NCI-H2081 treated with DMSO at 0.1 percent for 48 hours (cell line): Measurements from ENCODE around the gene SF3B3.

Source experiments
- DNase-seq: peaks from one replicate; lab custom pipeline; 2025; lab: John Stamatoyannopoulos, UW

The SF3B3 gene

GRCh38 chr16:70589998-70590471 is 66.4 kb downstream of the SF3B3 start:
- no peak for DNase-seq

DNA sequence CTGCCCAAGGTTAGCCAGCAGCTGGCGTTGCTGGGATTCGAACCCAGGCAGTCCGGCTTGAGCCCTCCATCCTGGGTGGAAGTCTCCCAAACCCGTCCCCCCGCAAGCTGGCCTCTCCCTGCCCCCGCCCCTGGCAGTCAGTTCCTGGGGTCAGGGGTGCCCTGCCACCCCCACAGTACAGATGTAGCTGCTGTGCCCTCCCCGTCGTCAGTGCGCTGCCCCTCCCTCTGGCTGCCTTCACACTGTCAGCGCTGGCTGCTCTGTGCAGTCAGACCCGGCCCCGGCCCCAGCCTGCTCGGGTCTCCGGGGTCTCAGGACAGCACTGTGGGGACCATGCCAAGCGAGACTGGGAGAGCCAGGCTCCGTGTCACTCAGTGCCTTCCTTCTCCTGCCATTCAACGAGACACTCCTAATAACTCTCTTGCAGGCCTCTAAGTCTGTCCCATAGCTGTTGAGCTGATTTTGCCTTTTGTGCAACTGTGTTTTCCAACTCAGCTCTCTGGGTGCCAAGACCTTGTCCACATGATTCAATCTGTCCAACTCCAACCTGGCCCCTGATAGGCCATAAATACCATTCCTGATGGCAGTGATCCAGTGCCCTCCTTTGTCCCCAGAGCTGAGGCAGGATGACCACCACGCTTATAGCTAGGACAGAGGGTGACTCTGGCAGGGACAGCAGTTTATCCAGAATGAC is 67.3 kb downstream of the SF3B3 start:
- DNase-seq, result no peak

- no peak for DNase-seq
Observed at GRCh38 chr16:70591615-70592014, 68.0 kb downstream of the SF3B3 start.

DNA sequence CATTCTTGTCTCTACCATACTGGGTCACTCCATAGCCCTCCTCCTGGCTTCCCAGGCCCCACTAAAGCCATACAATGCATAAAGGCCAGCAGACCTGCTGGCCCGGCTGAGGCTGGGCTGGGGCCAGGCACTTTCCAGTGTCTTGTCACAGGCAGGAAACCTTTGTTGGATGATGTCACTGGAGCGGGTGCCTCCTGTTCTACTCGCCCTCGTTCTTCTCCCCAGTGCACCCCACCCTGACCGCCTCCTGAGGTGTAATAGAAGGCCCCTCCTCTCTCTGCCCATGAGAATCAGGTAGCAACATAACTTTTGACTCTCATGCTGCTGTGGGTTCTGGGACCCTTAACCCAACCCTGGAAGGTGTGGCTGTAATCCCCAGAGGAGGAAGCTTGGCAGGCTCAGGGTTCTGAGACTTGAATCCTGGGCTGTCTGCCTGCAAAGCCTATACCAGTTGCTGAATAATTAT is 68.5 kb downstream of the SF3B3 start:
- no peak for DNase-seq

DNA sequence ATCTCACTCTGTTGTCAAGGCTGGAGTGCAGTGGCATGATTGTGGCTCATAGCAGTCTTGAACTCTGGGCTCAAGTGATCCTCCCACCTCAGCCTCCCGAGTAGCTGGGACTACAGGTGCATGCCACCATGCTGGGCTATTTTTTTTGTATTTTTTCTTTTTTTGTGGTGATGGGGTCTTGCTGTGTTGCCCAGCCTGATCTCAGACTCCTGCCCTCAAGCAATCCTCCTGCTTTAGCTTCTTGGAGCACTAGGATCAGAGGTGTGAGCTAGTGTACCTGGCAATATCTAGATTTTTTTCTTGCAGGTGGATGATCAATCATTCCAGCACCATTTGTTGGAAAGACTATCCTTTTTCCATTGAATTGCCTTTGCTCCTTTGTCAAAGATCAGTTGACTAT is 69.9 kb downstream of the SF3B3 start:
- no peak for DNase-seq

GRCh38 chr16:70594569-70594968 is 71.0 kb downstream of the SF3B3 start:
- DNase-seq, result no peak

DNA sequence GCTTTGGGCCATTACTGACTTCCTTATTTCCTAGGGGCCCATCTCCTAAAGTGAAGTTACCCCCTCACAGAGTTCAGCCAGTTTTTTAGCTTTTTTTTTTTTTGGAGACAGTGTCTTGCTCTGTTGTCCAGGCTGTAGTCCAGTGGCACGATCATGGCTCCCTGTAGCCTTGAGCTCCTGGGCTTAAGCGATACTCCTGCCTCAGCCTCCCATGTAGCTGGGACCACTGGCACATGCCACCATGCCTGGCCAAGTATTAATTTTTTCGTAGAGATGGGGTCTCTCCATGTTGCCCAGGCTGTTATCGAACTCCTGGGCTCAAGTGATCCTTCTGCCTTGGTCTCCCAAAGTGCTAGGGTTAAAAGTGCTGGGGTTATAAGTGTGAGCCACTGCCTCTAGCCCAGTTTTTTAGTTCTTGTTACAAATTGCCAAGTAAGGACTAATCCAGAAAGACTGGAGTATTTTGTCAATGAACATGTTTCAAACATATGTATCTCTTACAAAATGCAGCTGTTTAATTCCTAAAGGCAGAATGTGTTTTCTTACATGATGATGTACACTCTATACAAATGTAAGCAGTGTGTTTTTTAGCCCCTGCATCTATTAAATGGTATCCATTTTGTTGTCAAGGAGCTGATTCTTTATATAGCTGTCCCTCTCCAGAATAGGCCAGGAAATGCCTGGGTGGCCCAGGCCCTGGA is 73.7 kb downstream of the SF3B3 start:
- DNase-seq, result no peak

GRCh38 chr16:70598937-70599503 is 75.4 kb downstream of the SF3B3 start:
- no peak for DNase-seq

DNA sequence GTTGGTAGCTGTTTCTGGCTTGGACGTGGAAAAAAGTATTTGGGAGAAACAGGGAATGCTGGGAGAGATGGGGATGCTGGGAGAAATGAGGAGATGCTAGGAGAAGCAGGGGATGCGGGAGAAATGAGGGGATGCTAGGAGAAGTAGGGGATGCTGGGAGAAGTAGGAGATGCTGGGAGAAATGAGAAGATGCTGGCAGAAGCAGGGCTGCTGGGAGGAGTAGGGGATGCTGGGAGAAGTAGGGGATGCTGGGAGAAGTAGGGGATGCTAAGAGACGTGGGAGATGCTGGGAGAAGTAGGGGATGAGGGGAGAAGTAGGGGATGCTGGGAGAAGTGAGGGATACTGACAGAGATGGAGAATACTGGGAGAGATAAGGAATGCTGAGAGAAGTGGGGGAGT is 77.1 kb downstream of the SF3B3 start:
- no peak for DNase-seq

GRCh38 chr16:70601576-70602575 is 78.3 kb downstream of the SF3B3 start:
- DNase-seq, result no peak

GRCh38 chr16:70602831-70603230 is 79.2 kb downstream of the SF3B3 start:
- no peak for DNase-seq

- no peak for DNase-seq
Observed at GRCh38 chr16:70604407-70605282, 81.0 kb downstream of the SF3B3 start.

DNA sequence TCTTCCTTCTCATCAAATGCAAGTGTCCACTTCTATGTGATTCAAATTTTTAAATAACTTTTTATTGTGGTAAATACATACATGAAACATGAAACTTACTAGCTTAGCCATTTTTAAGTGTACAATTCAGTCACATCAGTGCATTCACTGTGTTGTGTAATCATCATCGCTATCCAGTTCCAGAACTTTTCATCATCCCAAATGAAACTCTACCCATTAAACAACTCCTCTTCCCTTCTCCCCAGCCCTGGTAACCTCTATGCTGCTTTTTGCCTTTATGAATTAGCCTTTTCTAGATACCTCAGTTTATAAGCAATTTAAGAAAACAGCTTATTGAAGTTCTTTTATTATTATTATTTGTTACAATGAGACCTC is 81.7 kb downstream of the SF3B3 start:
- DNase-seq, result no peak

DNA sequence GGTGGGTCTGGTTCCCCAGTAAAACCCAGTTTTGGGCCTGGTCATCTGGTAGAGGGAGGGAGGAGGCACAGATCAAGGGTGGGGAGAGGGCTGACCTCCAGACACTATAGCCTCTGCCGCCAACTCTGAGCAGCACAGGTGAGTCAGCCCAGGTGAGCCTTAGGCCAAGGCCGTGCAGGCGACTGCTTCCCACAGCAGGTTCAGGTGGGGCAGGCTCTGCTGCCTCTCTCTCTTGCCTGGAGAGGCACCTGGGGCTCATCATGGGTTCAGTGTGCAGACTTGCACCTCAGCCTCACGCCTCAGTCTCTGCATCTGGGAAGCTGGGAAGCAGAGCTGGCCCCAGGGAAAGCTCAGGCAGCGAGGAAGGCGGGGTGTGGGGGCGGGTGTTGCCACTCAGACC is 84.9 kb downstream of the SF3B3 start:
- no peak for DNase-seq

DNA sequence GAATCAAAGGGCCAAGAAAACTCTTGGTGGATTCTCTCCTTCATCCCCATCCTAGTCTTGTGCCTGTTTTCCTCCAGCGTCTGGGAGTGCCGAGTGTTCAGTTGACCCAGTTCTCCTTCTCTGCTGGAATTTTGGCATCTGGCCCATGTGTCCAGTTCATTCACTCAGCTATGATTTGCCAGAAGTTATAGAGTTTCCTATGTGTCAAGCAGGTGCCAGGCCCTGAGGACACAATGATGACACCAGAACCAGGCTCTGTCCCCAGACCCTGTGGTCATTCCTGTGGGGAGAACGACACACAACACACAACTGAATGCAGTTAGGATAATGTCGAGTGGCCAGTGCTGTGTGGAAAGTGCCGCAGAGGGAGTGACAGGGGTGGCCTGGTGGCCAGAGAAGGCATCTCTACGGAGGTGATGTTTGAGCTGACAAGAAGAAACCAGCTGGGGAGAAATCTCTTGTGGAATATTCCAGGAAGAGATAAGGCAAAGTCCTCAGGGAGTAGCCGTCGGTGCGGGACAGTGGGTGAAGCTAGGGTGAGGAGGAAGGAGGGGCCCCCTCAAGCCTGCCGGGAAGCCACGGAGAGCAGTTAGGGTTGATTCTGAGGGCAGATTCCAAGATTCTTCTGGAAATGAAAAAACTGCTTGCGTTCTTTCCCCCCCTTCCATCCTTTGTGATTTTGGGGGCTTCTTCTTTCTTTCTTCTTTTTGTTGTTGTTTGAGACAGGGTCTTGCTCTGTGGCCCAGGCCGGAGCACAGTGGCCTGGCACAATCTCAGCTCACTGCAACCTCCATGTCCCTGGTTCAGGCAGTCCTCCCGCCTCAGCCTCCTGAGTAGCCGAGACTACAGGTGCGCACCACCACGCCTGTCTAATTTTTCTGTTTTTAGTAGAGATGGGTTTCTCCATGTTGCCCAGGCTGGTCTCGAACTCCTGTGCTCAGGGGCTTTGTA is 86.9 kb downstream of the SF3B3 start:
- DNase-seq, result no peak

GRCh38 chr16:70611224-70611598 is 87.6 kb downstream of the SF3B3 start:
- DNase-seq, result no peak

DNA sequence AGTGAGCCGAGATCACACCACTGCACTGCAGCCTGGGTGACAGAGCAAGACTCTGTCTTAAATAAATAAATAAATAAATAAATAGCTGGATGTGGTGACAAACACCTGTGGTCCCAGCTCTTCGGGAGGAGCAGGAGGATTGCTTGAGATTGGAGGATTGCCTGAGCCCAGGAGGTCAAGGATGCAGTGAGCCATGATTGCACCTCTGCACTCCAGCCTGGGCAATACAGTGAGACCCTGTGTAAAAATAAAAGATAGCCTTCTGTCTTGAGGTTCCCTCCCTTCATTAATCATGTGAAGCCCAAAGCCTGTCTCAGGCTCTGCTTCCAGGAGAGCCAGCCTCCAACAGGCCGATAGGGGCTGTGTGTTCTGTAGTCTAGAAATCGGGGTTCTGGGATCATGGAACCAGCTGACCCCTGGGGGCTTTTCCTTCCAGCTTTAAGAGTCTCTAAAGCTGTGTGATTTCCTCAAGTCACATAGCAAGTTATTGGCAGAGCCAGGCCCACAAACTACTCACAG is 88.2 kb downstream of the SF3B3 start:
- no peak for DNase-seq

DNA sequence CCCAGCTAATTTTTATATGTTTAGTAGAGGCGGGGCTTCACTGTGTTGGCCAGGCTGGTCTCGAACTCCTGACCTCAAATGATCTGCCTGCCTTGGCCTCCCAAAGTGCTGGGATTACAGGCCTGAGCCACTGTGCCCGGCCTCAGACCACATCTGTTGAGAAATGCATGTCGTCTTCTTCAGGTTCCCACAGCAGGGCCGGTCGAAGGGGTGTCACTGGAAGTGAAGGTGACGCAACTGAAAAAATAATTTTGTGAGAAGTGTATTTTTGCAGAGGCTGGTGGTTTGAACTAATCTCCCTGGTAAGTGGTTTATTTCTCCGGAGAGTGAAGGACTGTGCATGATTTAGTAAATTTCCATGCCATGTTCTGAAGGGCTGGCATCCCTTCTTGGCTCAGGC is 89.3 kb downstream of the SF3B3 start:
- DNase-seq, result no peak

- DNase-seq, result no peak
Observed at GRCh38 chr16:70614208-70614951, 90.8 kb downstream of the SF3B3 start.
